ENCODE data around the gene WHRN.

GRCh38 chr9:114483499-114483898, 21.8 kb downstream of the WHRN start:
- no peak for TF ChIP-seq CTCF (IDR thresholded peaks at IDR 0.05; ENCODE audit: insufficient read depth, low read length, poor library complexity, severe bottlenecking)
- no peak for TF ChIP-seq EZH2phosphoT487 (conservative IDR thresholded peaks at IDR 0.05; ENCODE audit: low read length)
